NCI-H1092 treated with DMSO at 0.1 percent for 48 hours (cell line): ENCODE measurements around the gene BEGAIN.
A peak's percentile ranks its signal among the peaks of the same experiment; 100 is the strongest.

Experiments
- DNase-seq: peaks from one replicate; lab custom pipeline; 2025; lab: John Stamatoyannopoulos, UW

BEGAIN gene

DNA sequence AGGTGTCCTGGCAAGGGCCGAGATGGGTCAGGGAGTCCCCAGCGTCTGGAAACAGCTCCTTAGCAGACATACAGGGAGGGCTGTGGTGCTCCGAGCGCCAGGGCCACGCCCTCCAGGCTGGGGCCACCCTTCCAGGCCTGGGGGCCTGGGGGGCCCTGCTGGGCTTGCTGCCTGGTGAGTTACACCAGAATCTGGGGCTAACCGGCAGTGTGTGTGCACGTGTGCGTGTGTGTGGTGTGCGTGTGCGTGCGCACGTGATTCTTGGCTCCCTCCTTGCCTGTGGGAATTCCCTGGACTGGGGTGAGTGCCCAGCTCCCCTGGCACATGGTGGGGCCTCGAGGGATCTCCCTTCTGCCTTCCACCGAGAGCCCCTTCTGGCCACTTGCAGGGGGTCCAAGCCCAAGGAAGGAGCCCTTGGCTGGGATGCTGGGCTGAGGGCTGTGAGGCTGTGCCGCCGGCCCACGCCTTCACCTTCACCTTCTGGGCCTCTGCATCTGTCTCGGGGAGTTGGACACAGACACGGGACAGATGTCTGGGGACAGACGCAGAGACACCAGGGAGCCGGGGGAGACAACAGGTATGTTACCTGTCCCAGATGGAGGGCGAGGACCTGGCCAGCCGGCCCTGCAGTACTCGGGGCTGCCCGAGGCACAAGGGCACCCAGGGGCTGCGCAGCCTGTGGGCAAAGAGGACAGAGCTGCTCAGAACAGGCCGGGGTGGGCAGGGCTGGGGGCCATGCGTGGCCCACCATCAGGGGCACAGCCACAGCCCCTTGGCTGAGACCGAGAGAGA is 37.2 kb downstream of the BEGAIN start:
- DNase-seq, result no peak

DNA sequence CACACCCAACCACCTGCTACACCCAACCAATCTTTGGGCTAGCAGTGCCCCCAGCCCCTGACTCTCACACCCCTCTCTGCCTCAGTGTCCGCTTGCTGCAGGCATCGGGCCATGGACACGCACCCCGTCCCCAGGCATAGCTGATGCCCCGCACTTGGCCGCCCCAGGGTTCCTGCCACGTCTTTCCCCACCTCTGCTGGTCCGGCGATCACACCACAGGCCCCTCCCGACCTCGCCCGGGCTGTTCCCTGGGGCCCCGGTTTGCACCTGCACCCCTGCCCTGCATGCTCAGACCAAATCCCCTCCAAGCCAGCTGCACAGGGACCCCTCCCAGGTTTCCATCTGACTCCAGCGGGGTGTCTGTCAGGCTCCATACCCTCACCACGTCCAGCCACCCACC is 38.3 kb downstream of the BEGAIN start:
- DNase-seq, result no peak

DNA sequence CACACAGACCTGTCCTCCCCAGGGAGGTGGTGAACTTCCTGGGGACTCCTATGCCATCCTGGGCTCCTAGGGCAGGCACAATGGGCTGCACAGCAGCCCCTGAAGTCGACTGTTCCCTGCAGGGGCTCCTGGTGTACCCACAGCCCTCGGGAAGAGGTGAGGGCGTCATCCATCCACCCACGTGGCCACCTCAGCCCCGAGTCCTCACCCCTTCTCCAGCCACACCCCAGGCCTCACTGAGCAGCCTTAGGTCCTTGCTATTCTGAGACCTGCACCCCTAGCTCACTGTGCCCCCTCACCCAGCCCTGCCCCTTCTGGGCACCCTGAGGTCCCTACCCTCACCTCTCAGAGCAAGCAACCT is 38.9 kb downstream of the BEGAIN start:
- no peak for DNase-seq

DNA sequence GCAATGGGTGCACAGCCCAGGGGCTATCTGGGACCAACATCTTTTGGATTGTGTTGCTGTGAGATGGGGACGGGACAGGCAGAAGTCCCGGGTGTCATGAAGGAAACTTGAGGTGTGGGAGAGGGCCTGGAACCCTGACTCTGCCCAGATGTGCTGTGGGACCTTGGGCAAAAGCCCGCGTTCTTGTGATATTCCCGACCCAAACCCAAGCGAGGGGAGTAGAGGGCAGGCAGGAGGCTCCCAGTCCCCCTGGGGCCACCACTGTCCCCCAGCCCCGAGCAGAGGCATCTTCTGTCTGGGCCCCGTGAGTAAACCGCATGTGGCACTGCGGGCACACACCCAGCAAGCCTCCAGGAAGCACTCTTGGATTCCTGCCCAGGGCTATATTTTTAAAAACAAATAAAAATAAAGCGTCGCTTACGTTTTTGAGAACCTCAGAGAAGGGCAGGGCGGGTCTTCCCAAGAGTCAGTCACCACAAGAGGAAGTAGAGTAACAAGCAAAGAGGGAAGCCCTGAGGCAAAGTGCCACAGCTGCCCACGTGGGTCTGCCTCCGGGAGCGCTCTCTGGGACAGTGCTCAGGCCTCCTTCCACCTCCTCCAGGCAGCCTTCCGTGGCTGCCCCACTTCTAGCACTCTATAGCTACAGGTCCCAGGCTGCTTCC is 39.5 kb downstream of the BEGAIN start:
- peak; percentile 39 for DNase-seq

DNA sequence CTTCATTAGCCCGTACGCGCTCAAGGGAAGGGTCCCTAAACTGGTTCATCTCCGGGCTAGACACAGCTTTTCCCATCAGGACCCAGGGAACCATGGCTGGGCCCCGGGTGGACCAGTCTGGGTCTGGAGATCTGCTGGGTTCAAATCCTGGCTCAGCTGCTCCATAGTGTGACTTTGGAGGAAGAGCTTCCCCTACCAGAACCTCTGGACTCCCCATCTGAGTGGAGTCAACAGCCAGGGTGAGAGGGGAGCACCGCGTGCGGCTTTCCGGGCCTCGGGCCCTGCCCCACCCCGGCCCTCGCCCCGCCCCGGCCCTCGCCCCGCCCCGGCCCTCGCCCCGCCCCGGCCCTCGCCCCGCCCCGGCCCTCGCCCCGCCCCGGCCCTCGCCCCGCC is 41.2 kb downstream of the BEGAIN start:
- DNase-seq, result no peak

- DNase-seq, result no peak
Observed at GRCh38 chr14:100545359-100545758, 41.9 kb downstream of the BEGAIN start.

- DNase-seq, result no peak
Observed at GRCh38 chr14:100544506-100545141, 42.6 kb downstream of the BEGAIN start.

GRCh38 chr14:100543471-100544455 is 43.5 kb downstream of the BEGAIN start:
- no peak for DNase-seq

DNA sequence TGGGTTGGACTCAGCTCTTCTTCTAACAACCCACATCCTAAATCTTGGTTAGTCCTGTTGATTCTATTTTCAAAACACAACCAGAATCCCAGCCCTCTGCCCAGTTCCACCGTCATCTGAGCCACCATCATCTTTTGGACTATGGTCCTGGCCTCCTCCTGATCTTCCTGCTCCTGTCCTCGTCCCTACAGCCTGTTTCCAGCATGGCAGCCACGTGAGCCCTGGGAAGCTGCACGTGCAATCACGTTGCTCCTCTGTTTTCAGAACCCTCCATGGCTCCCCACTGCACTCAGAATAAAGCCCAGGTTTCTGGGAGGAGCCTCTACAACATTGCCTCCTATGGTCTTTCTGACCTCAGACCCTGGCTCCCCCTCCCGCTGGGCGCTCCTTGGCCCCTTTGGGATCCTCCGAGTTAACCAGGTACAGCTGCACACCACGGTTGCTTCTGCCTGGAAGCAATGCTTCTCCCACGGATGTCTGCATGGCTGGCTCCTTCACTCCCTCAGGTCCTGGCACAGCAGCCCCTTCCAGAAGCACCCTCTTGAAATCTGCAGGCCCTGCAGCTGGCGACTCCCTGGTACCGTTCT is 44.5 kb downstream of the BEGAIN start:
- DNase-seq, result no peak

GRCh38 chr14:100541621-100542560 is 45.3 kb downstream of the BEGAIN start:
- no peak for DNase-seq

GRCh38 chr14:100540926-100541620 is 46.1 kb downstream of the BEGAIN start:
- DNase-seq, result no peak

DNA sequence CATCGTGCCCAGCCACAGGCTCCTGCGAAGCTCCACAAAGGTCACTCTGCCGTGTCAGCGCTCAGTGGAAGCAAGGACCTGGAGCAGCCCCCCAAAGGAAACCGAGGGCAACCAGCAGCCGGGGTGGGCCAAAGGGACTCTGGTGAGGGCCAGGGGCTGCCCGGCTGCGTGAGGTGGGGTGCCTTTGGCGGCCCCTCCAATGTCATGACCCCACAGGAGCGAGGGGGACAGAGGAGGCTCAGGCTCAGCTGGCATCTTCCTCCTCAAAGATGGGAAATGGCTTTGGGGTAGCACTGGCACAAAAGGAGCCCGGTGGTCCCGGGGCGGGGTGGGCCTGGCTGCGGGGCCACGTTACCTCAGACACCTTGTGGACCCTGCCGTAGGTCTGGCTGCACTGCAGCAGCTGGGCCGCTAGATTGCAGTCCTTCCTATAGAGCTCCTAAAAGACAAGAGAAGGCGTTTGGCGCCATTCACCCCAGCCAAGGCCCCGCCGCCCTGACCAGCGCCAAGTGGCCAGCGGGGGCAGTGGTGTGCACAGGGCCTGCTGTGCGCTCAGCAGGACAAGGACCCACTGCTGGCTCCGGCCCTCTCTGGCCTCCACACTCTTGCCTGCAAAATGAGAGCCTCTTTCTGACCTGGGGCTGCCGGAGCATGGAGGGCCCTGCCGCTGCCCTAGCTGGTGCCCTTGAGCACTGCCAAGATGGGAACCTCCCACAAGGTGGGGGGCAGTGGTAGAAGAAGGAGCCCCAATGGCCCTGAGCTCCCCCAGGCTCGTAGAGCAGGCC is 46.9 kb downstream of the BEGAIN start:
- DNase-seq, result no peak

- DNase-seq, result no peak
Observed at GRCh38 chr14:100539766-100540140, 47.5 kb downstream of the BEGAIN start.

DNA sequence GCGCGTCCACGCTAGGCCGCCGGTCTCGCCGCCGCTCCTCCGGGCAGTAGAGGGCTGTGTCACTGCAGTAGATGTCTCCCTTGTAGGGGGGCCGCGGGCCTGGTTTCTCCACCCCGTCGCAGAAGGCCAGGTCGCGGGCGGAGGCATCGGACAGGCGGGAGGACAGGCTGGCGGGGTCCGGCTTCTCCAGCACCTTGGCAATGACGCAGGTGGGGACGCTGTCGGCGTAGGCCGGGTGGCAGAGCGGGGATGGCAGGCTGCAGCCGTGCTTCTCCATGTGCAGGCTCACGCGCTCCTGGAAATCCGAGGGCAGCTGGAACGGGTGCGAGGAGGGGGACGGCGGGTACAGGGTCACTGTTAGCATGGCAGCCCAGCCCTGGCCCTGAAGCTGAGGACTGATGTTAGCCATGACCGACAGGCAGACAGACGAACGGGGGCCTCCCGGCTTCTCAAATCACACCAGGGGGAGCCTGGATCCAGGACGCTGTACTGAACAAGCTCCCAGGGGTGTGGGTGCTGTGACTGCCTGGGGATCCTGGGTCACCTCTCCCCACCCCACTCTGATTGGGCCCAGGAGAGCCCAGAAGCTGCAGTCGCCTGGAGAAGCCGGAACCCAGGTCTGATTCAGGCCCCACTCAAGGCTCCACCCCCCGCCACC is 48.1 kb downstream of the BEGAIN start:
- no peak for DNase-seq

DNA sequence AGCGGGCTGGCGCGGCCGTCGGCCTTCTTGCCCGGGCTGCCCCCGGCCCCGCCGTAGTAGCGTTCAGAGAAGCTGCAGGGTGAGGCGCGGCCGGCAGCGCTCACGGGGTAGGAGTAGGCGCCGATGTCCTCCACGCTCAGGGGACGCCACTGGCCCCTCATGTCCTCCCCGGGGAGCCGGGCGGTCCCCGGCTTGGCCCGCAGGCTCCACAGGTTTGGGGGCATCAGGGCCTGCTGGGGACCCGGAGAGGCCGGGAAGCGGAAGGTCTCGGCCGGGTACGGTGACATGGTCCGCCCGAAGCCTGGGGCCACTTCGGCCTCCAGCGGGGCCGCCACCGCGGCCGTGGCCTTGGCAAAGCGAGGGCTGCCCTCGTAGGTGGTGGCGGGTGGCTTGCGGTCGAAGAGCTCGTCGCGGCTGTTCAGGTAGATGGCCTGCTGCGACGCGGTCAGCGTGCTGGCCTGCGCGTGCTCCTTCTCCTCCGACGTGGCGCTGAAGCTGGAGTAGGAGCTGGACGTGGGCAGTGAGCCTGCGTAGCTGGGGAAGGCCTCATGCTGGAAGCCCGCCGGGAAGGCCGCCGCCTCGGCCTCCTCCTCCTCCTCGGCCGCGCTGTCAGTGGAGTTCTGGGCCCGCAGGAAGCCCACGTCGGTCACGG is 48.7 kb downstream of the BEGAIN start:
- no peak for DNase-seq

GRCh38 chr14:100537446-100538350 is 49.5 kb downstream of the BEGAIN start:
- no peak for DNase-seq
